Spleen (tissue), 7 donors: ENCODE results near the gene ASNS.
"Not testable (repeated sequence)": the region's sequence is repeated elsewhere in the genome, so short reads cannot be mapped to it uniquely, and the experiment has no call there.

Experiments used
- POLR2AphosphoS5 ChIP-seq, 3 donors: sonication (generic); formaldehyde crosslinking; IDR thresholded peaks; one replicate each; pipeline ENCODE4 v1.5.1; 2017; ENCODE audit warnings: antibody characterized with exemption in 3 of 3
- TF ChIP-seq, protein P1 (sequence below), 11 experiments: fragments of 200-600 bp in 7 of 11; fragments of 450-650 bp in 4 of 11; sonication (generic) in 4 of 11; IDR thresholded peaks in 8 of 11; conservative IDR thresholded peaks in 3 of 11; 1 replicate in 7 of 11; 2 replicates in 4 of 11; pipeline versions ENCODE4 v1.4.0 to v1.8.0; 2016 to 2021; ENCODE audit warnings: antibody characterized with exemption in 11 of 11, inconsistent platforms in 4 of 11, mild to moderate bottlenecking in 1 of 11
- donor health status: DM: no; HTN: no; CAD: no; lungs with moderate emphysema.
- donor health status: DM: no; HTN: no; CAD: no.
- donor health status: DM: no; HTN: no; CAD: no.

GRCh38 chr7:97891721-97892120 lies 19.5 kb upstream of the ASNS start:
- TF ChIP-seq POLR2AphosphoS5 (IDR thresholded peaks at IDR 0.05): not testable (repeated sequence)
- TF ChIP-seq, protein P1, sequence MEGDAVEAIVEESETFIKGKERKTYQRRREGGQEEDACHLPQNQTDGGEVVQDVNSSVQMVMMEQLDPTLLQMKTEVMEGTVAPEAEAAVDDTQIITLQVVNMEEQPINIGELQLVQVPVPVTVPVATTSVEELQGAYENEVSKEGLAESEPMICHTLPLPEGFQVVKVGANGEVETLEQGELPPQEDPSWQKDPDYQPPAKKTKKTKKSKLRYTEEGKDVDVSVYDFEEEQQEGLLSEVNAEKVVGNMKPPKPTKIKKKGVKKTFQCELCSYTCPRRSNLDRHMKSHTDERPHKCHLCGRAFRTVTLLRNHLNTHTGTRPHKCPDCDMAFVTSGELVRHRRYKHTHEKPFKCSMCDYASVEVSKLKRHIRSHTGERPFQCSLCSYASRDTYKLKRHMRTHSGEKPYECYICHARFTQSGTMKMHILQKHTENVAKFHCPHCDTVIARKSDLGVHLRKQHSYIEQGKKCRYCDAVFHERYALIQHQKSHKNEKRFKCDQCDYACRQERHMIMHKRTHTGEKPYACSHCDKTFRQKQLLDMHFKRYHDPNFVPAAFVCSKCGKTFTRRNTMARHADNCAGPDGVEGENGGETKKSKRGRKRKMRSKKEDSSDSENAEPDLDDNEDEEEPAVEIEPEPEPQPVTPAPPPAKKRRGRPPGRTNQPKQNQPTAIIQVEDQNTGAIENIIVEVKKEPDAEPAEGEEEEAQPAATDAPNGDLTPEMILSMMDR (IDR thresholded peaks at IDR 0.05 in 8 of 11, conservative IDR thresholded peaks at IDR 0.05 in 3 of 11): not testable (repeated sequence)
